Esophagus muscularis mucosa (tissue), 4 donors: ENCODE measurements around the gene CD63. TPM values are rescaled to one million over a fixed set of nuclear protein-coding genes. Genes with fewer than 3 reads are reported as not detected.

Experiments
- DNase-seq: peaks from one replicate; pipeline ENCODE4 v3.0.0-alpha.2; 2017; ENCODE audit errors: extremely low spot score
- H3K27ac ChIP-seq, 4 donors: fragments of 200-600 bp; sonication (generic); replicated peaks in 1 of 4; 1 replicate in 3 of 4; 2 replicates in 1 of 4; pipeline ENCODE4 v1.5.1; 2016 to 2019; ENCODE audit warnings: mild to moderate bottlenecking in 1 of 4
- H3K27me3 ChIP-seq, 4 donors: fragments of 200-600 bp; sonication (generic); one replicate each; pipeline versions ENCODE4 v1.5.1 to v1.6.0; 2016 to 2019
- H3K36me3 ChIP-seq, 4 donors: fragments of 200-600 bp; sonication (generic); one replicate each; pipeline ENCODE4 v1.5.1; 2016 to 2019
- H3K4me1 ChIP-seq, 4 donors: fragments of 200-600 bp; sonication (generic); one replicate each; pipeline ENCODE4 v1.5.1; 2016 to 2019
- H3K4me3 ChIP-seq, 4 donors: fragments of 200-600 bp; sonication (generic); 1 replicate in 2 of 4; 2 replicates in 2 of 4; pipeline ENCODE4 v1.5.1; 2016 to 2019; ENCODE audit warnings: mild to moderate bottlenecking in 4 of 4, moderate library complexity in 1 of 4
- H3K9me3 ChIP-seq, 4 donors: fragments of 200-600 bp; sonication (generic); 1 replicate in 3 of 4; 2 replicates in 1 of 4; pipeline ENCODE4 v1.5.1; 2016 to 2019
- CTCF ChIP-seq, 3 experiments: fragments of 200-600 bp in 2 of 3; fragments of 450-650 bp in 1 of 3; sonication (generic) in 2 of 3; IDR thresholded peaks; one replicate each; pipeline ENCODE4 v1.5.1; 2017 to 2019; ENCODE audit warnings: antibody characterized with exemption in 3 of 3, mild to moderate bottlenecking in 2 of 3, moderate library complexity in 1 of 3
- EP300 ChIP-seq: sonication (generic); formaldehyde crosslinking; IDR thresholded peaks from one replicate; pipeline ENCODE4 v1.6.1; 2017; ENCODE audit warnings: antibody characterized with exemption
- POLR2A ChIP-seq: fragments of 450-650 bp; IDR thresholded peaks from one replicate; pipeline ENCODE4 v1.6.1; 2017; ENCODE audit warnings: antibody characterized with exemption, moderate library complexity, mild to moderate bottlenecking, low read depth
- POLR2AphosphoS5 ChIP-seq, 2 donors: sonication (generic); formaldehyde crosslinking; IDR thresholded peaks; one replicate each; pipeline ENCODE4 v1.6.1; 2017; ENCODE audit warnings: antibody characterized with exemption in 2 of 2
- WGBS: methylation state at CpG from one replicate; pipeline ENCODE4 v1.1.5; 2018; 5-methylcytosine and 5-hydroxymethylcytosine counted together
- intact Hi-C: fragments of 100-400 bp; cut with DNase I; formaldehyde crosslinking; loops from one replicate; pipeline ENCODE4 v1.15.1; 2023
- total RNA-seq, 4 donors: library from RNA; depleted of rRNA; stranded (reverse); fragments of >200 nt; gene quantifications; one replicate each; pipeline versions ENCODE4 v1.1.0 to v1.2.1, GENCODE V29; 2016

Gene CD63
- total RNA-seq, 4 donors from 2014 or later, result 742 to 1,177 (median 845) TPM

- peak overlapping the region; percentile 89 to 100 (median 98) for H3K27ac ChIP-seq
- peaks cover 17 to 45% (median 38%) of the 10 kb centered on the region in 4 donors for H3K36me3 ChIP-seq
- peak overlapping the region; percentile 73 to 98 (median 81) for H3K4me3 ChIP-seq
- no peaks in the 10 kb centered on the region for H3K9me3 ChIP-seq
- no peak for DNase-seq
- intact Hi-C loops, result no loop called here
- H3K4me1 ChIP-seq, result peaks cover 53 to 83% (median 75%) of the 10 kb centered on the region in 4 donors
- H3K27me3 ChIP-seq, result no peaks in the 10 kb centered on the region
- 4% methylated on average over 8 of the region's 9 CpGs for WGBS
- TF ChIP-seq EP300 (no peak), POLR2AphosphoS5 (IDR thresholded peaks at IDR 0.05) (peak; percentile 44 to 63)
These were observed 1.1 kb downstream of the CD63 start for GRCh38 chr12:55727643-55728185.

GRCh38 chr12:55726971-55727370, 1.8 kb downstream of the CD63 start:
- Histone ChIP-seq H3K27me3 (no peaks in the 10 kb centered on the region), H3K27ac (peak overlapping the region; percentile 89 to 100 (median 98)), H3K36me3 (peaks cover 17 to 45% (median 38%) of the 10 kb centered on the region in 4 donors), H3K4me3 (peak overlapping the region; percentile 73 to 98 (median 81)), H3K9me3 (no peaks in the 10 kb centered on the region), H3K4me1 (peaks cover 53 to 84% (median 77%) of the 10 kb centered on the region in 4 donors)
- DNase-seq, result no peak
- WGBS, result 39% methylated on average over 7 of the region's 10 CpGs
- intact Hi-C loops, result no loop called here
- TF ChIP-seq POLR2A (no peak), CTCF (IDR thresholded peaks at IDR 0.05) (no peak), POLR2AphosphoS5 (IDR thresholded peaks at IDR 0.05) (no peak), EP300 (no peak)

- Histone ChIP-seq H3K36me3 (peaks cover 17 to 45% (median 38%) of the 10 kb centered on the region in 4 donors), H3K9me3 (no peaks in the 10 kb centered on the region), H3K27me3 (no peaks in the 10 kb centered on the region), H3K4me1 (peaks cover 65 to 85% (median 78%) of the 10 kb centered on the region in 4 donors), H3K27ac (peak overlapping the region; percentile 89 to 100 (median 98)), H3K4me3 (no peak overlapping the region)
- TF ChIP-seq CTCF (IDR thresholded peaks at IDR 0.05) (no peak), POLR2A (no peak), POLR2AphosphoS5 (IDR thresholded peaks at IDR 0.05) (no peak), EP300 (no peak)
- DNase-seq, result no peak
- intact Hi-C loops, result no loop called here
- 49% methylated on average over 3 of the region's 3 CpGs for WGBS
These were observed 3.3 kb downstream of the CD63 start for GRCh38 chr12:55725556-55725955.

GRCh38 chr12:55724940-55725309, 3.9 kb downstream of the CD63 start:
- no peak for DNase-seq
- intact Hi-C loops, result no loop called here
- Histone ChIP-seq H3K9me3 (no peaks in the 10 kb centered on the region), H3K27me3 (no peaks in the 10 kb centered on the region), H3K4me3 (no peak overlapping the region), H3K27ac (peak overlapping the region; percentile 89 to 100 (median 98)), H3K36me3 (peaks cover 17 to 45% (median 38%) of the 10 kb centered on the region in 4 donors), H3K4me1 (peaks cover 62 to 85% (median 78%) of the 10 kb centered on the region in 4 donors)
- TF ChIP-seq CTCF (IDR thresholded peaks at IDR 0.05), result no peak
- 60% methylated on average over 2 of the region's 3 CpGs for WGBS

- Histone ChIP-seq H3K27ac (peak overlapping the region; percentile 89 to 100 (median 98)), H3K36me3 (peaks cover 17 to 48% (median 38%) of the 10 kb centered on the region in 4 donors), H3K9me3 (no peaks in the 10 kb centered on the region), H3K4me3 (no peak overlapping the region), H3K4me1 (peaks cover 66 to 85% (median 80%) of the 10 kb centered on the region in 4 donors), H3K27me3 (no peaks in the 10 kb centered on the region)
- peak; percentile 51 to 74 (median 67) for TF ChIP-seq CTCF (IDR thresholded peaks at IDR 0.05)
- TF ChIP-seq EP300, result no peak
- peak in 1 of 2 donors; percentile 25 for TF ChIP-seq POLR2AphosphoS5 (IDR thresholded peaks at IDR 0.05)
- WGBS, result 30% methylated on average over 8 of the region's 11 CpGs
- DNase-seq, result no peak
- intact Hi-C loops, result no loop called here
These were observed 4.4 kb downstream of the CD63 start for GRCh38 chr12:55724226-55724939.
